ENCODE results near the gene SLC7A6.

Gene SLC7A6

DNA sequence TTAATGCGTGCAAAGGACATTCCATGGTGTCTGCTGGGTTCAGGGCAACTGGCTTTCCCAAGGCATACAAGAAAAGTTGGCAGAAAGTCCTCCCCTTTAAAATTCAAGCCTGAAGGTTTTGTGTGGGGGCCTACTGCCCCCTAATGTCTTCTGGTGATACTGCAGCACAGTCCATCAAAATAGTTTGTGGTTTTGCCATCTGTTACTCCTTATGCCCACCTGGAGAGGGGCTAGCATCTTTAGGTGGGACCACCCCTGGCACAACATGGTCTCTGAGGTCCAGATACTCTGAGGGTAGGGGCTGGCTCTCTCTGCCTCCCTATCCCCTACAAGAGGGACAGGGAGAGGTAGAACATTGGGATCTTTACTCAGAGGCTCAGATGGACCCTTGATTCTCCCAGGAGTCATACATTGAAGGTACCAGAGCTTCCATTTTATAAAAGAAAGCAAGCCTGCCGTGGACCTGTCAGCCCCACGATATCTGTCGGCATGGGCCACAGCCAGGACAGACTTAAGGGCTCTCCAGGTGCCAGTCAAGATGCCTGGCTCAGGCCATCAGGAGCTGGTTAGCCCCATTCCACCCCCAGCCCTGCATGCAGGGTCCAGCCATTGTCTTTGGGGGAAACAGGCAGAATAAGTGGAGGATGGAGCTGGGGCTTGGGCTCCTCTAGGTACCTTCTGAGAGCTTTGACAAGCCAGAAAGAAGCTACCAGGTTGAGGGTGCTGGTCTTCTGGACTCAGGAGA lies 34.7 kb upstream of the SLC7A6 start:
- Histone ChIP-seq H3K36me3 (ENCODE audit: control insufficient read depth in 1 of 2, insufficient read depth in 2 of 2, low read length in 2 of 2) (peaks cover 5 to 12% of the 10 kb centered on the region in 2 donors), H3K9me3 (ENCODE audit: control insufficient read depth in 1 of 2, low read length in 2 of 2) (no peaks in the 10 kb centered on the region), H3K27me3 (ENCODE audit: low read depth, low read length) (no peaks in the 10 kb centered on the region), H3K4me3 (ENCODE audit: low read depth in 1 of 2, low read length in 2 of 2) (no peak overlapping the region), H3K27ac (ENCODE audit: low read length) (no peak overlapping the region), H3K4me1 (ENCODE audit: control insufficient read depth in 1 of 2, insufficient read depth in 2 of 2, low read length in 2 of 2) (peaks cover 0 to 11% of the 10 kb centered on the region in 2 donors)

DNA sequence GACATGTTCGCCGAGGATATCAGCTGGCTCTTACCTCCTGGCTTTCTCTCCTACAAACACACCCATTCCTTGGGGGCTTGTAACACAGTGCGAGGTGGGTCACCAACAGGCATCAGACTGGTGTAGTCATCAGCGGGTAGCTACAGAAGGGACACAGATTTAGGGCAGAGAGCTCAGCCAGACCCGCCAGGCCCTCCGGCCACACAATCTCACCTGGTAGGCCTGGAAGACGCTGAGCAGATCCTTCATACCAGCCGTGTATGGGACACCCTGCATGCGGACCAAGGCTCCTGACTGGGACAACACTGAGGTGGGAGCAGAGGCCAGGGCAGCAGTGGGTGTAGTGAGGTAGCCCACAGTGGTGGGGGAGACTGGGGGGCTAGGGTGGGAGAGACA lies 34.2 kb upstream of the SLC7A6 start:
- no peak overlapping the region for H3K4me3 ChIP-seq (ENCODE audit: low read depth in 1 of 2, low read length in 2 of 2)
- no peak overlapping the region for H3K27ac ChIP-seq (ENCODE audit: low read length)
- H3K9me3 ChIP-seq (ENCODE audit: control insufficient read depth in 1 of 2, low read length in 2 of 2): no peaks in the 10 kb centered on the region
- H3K27me3 ChIP-seq (ENCODE audit: low read depth, low read length): no peaks in the 10 kb centered on the region
- H3K4me1 ChIP-seq (ENCODE audit: control insufficient read depth in 1 of 2, insufficient read depth in 2 of 2, low read length in 2 of 2): peaks cover 0 to 11% of the 10 kb centered on the region in 2 donors
- peaks cover 5 to 12% of the 10 kb centered on the region in 2 donors for H3K36me3 ChIP-seq (ENCODE audit: control insufficient read depth in 1 of 2, insufficient read depth in 2 of 2, low read length in 2 of 2)

DNA sequence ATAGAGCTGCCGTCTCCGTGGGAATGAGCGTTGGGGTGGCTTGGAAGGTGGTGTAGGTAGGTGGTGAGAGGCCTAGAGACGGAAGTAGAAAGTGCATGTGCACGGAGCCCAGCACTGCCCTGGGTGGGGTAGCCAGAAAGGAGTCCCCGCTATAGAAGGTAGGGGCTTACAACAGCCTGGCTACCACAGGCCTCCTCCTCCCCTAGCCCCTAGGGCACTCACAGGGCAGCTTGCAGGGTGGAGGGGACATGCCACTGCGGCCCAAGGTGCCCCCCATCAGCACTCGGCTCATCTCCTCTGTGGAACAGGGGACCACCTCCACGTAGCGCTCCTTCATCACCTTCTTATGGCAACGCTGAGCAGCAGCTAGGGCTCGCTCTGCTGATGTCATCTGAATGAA lies 33.4 kb upstream of the SLC7A6 start:
- Histone ChIP-seq H3K27ac (ENCODE audit: low read length) (no peak overlapping the region), H3K4me3 (ENCODE audit: low read depth in 1 of 2, low read length in 2 of 2) (no peak overlapping the region), H3K36me3 (ENCODE audit: control insufficient read depth in 1 of 2, insufficient read depth in 2 of 2, low read length in 2 of 2) (peaks cover 5 to 12% of the 10 kb centered on the region in 2 donors), H3K27me3 (ENCODE audit: low read depth, low read length) (no peaks in the 10 kb centered on the region), H3K4me1 (ENCODE audit: control insufficient read depth in 1 of 2, insufficient read depth in 2 of 2, low read length in 2 of 2) (peaks cover 0 to 14% of the 10 kb centered on the region in 2 donors), H3K9me3 (ENCODE audit: control insufficient read depth in 1 of 2, low read length in 2 of 2) (no peaks in the 10 kb centered on the region)

DNA sequence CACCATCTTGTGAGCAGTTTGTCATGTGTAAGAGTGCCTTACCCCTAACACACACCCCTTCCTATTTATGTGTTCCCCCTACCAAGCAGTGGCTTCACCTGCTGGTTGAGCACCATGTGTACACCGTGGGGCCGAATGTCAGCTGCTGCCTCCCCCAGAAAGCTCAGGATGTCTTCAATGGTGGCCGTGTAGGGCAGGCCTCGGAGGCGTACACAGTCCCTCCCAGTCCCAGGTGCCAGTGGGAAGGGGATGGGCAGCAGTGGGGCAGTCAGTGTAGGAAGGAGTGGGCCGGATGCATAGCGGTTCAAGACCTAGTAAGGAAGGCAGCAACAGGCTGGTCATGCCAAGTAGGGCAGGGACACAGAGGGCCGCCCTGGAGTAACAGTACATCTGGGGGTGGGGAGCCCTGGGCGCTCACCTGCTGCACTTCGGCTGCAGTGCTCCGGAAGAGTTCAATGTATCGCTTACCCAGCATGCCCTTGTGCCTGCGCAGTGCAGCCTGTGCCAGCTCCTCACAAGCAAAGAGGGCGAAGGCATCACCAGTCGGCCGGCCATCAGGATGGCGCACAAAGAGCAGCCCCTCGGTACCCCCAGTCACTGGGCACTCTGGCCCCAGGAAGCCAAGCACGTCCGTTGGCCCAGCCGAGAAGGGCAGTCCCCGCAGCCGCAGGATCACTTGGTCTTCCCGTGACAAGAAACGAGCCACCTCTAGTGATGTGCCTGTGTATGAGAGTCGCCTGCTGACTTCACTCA lies 32.8 kb upstream of the SLC7A6 start:
- peaks cover 5 to 8% of the 10 kb centered on the region in 2 donors for H3K36me3 ChIP-seq (ENCODE audit: control insufficient read depth in 1 of 2, insufficient read depth in 2 of 2, low read length in 2 of 2)
- peaks cover 3 to 20% of the 10 kb centered on the region in 2 donors for H3K4me1 ChIP-seq (ENCODE audit: control insufficient read depth in 1 of 2, insufficient read depth in 2 of 2, low read length in 2 of 2)
- no peak overlapping the region for H3K27ac ChIP-seq (ENCODE audit: low read length)

DNA sequence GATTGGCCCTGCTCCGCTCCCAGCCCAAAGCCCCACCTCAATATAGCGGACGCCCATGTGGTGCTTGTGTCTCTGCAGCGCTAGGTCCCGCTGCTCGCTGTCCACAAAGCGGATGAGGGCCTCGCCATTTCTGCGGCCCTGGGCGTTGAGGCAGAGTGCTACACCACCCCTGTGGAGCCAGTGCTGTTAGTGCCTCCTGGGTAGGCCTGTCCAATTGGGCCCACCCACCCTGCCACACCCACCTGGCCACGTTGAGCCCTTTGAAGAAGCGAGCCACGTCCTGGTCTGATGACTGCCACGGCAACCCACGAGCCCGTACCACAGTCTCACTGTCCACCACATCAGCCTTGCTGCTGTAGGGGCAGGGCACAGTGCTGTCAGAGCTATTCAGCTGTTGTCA lies 32.0 kb upstream of the SLC7A6 start:
- Histone ChIP-seq H3K27ac (ENCODE audit: low read length) (no peak overlapping the region), H3K4me3 (ENCODE audit: low read depth in 1 of 2, low read length in 2 of 2) (no peak overlapping the region), H3K4me1 (ENCODE audit: control insufficient read depth in 1 of 2, insufficient read depth in 2 of 2, low read length in 2 of 2) (peaks cover 7 to 24% of the 10 kb centered on the region in 2 donors), H3K36me3 (ENCODE audit: control insufficient read depth in 1 of 2, insufficient read depth in 2 of 2, low read length in 2 of 2) (peaks cover 4 to 5% of the 10 kb centered on the region in 2 donors), H3K9me3 (ENCODE audit: control insufficient read depth in 1 of 2, low read length in 2 of 2) (no peaks in the 10 kb centered on the region), H3K27me3 (ENCODE audit: low read depth, low read length) (no peaks in the 10 kb centered on the region)

More for the DNA sequence above, 32.8 kb upstream of the SLC7A6 start:
- Histone ChIP-seq H3K4me3 (ENCODE audit: low read depth in 1 of 2, low read length in 2 of 2) (no peak overlapping the region), H3K27me3 (ENCODE audit: low read depth, low read length) (no peaks in the 10 kb centered on the region), H3K9me3 (ENCODE audit: control insufficient read depth in 1 of 2, low read length in 2 of 2) (no peaks in the 10 kb centered on the region)

DNA sequence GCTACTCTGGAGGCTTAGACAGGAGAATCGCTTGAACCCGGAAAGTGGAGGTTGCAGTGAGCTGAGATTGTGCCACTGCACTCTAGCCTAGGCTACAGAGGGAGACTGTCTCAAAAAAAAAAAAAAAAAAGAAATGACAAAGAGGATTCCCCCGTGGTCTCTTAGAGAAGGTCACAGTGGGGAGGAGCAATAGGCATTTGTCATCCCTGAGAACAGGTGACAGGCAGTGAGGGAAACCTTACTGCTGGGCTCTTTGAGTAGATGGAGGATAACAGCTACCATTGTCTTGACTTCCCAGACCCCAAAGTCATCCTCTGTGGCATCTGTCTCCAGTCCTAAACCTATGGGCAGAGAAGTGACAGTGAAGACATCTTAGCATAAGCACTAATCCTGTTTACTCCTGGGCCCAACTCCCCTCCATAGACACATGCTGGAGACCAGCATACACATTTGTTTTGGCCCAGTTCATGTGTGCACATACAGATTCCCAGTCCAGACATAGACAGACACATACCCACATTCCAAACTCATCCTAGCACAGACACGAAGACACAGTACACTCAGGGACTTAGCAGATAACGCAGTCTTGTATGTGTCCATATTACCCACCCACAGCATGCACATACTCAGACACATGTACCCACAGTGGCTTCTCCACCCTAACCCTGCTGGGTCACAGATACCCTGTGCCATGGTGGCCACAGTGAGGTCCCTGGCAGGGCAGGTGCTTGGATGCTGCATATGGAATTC lies 31.1 kb upstream of the SLC7A6 start:
- Histone ChIP-seq H3K36me3 (ENCODE audit: control insufficient read depth in 1 of 2, insufficient read depth in 2 of 2, low read length in 2 of 2) (peaks cover 0 to 5% of the 10 kb centered on the region in 2 donors), H3K4me1 (ENCODE audit: control insufficient read depth in 1 of 2, insufficient read depth in 2 of 2, low read length in 2 of 2) (peaks cover 7 to 26% of the 10 kb centered on the region in 2 donors), H3K27ac (ENCODE audit: low read length) (no peak overlapping the region), H3K4me3 (ENCODE audit: low read depth in 1 of 2, low read length in 2 of 2) (no peak overlapping the region), H3K27me3 (ENCODE audit: low read depth, low read length) (no peaks in the 10 kb centered on the region), H3K9me3 (ENCODE audit: control insufficient read depth in 1 of 2, low read length in 2 of 2) (no peaks in the 10 kb centered on the region)

DNA sequence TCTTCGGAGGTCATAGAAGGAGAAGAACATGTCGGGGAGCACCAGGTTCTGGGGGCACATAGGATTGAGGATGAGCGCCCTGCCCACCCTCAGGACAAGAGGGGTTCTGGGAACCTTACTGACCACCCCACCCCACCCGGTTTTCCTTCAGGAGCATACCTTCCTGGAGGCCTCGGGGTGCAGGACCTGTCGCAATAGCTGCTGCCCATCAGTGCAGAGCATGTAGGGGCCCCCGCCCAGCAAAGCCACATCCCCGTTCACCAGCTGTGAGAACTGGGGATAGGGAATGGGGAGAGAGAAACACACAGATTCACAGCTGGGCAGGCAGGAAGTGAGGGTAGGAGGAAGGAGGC lies 30.5 kb upstream of the SLC7A6 start:
- Histone ChIP-seq H3K9me3 (ENCODE audit: control insufficient read depth in 1 of 2, low read length in 2 of 2) (no peaks in the 10 kb centered on the region), H3K27me3 (ENCODE audit: low read depth, low read length) (no peaks in the 10 kb centered on the region), H3K4me3 (ENCODE audit: low read depth in 1 of 2, low read length in 2 of 2) (peak overlapping the region in 1 of 2 donors; percentile 42), H3K27ac (ENCODE audit: low read length) (no peak overlapping the region), H3K36me3 (ENCODE audit: control insufficient read depth in 1 of 2, insufficient read depth in 2 of 2, low read length in 2 of 2) (peaks cover 0 to 2% of the 10 kb centered on the region in 2 donors), H3K4me1 (ENCODE audit: control insufficient read depth in 1 of 2, insufficient read depth in 2 of 2, low read length in 2 of 2) (peaks cover 7 to 24% of the 10 kb centered on the region in 2 donors)

DNA sequence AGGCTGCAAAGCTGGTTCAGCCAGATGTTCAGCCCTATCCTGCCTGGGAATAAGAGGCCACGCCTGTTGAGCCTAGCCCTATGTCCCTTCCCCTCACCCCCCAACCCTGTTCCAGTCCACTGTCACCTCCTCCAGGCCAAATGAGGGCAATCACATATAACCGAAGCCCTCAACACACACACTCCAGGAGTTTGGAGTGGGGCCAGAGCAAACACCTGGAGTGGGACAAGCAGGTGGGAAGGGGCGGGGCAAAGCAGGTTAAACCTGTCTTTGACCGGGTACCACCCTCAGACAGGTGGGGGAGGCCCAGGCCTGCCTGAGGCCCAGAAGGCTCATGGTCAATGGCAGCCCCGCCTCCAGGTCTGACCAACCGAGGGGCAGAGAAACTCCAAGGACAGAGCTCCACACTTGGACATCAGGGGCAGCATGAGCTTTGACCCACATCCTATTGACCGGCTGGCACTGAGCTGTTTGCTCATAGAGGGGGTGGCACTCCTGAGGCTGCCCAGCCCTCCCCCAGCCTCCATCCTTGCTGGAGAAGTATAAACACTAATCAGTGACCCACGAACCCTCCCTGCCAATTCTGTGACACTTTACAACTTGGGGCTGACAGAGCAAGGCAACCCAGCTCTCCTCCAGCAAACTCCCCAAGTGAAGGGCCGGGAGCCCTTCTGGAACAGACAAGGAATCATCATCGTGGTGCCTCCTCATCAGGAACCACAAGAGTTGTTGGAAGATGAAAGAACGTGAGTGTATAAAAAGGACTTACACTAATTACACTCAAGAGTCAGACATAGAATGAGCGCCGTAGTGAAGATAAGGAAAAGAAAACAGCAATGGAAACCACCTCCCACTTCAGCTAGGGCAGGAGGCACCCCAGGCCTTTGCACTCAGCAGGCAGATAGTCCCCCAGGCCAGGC lies 29.9 kb upstream of the SLC7A6 start:
- no peaks in the 10 kb centered on the region for H3K36me3 ChIP-seq (ENCODE audit: control insufficient read depth in 1 of 2, insufficient read depth in 2 of 2, low read length in 2 of 2)
- peak overlapping the region in 1 of 2 donors; percentile 42 for H3K4me3 ChIP-seq (ENCODE audit: low read depth in 1 of 2, low read length in 2 of 2)
- no peaks in the 10 kb centered on the region for H3K9me3 ChIP-seq (ENCODE audit: control insufficient read depth in 1 of 2, low read length in 2 of 2)
- peak overlapping the region; percentile 40 for H3K27ac ChIP-seq (ENCODE audit: low read length)
- peaks cover 7 to 20% of the 10 kb centered on the region in 2 donors for H3K4me1 ChIP-seq (ENCODE audit: control insufficient read depth in 1 of 2, insufficient read depth in 2 of 2, low read length in 2 of 2)
- no peaks in the 10 kb centered on the region for H3K27me3 ChIP-seq (ENCODE audit: low read depth, low read length)

DNA sequence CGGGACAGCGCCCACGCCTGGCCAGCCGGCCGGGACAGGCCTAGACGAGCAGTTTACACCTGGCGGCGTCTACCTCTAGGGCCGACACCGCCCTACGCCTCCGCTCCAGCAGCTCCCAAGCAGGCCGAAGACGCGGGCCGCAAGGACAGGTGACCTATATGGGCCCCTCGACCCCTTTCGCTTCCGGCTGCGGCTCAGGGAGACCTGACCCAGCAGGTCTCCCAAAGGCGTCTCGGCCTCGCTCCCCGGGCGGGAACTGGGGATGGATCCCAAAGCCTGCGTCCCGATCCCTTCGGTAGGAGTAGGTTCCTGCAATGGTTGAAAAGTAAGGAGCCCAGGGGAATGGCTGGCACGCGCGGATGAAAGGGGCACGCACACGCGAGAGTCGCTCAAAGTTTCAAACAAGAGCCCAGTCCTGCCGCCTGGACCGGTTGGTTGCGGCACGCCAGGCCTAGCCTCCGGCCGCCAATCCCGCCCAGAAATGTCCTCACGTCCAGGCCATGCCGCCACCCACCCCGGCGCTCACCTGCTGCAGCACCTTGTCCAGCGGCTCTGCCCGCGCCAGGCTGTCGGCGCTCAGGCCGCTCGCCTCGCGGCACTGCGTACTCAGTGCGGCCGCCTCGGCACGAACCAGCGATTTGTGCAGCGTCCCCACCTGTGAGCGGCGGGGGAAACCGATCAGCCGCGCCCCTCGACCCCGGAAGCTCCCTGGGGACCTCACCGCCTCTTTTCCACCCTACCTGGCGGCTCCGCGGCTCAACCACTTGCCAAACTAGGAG lies 29.0 kb upstream of the SLC7A6 start:
- Histone ChIP-seq H3K4me1 (ENCODE audit: control insufficient read depth in 1 of 2, insufficient read depth in 2 of 2, low read length in 2 of 2) (peaks cover 7 to 28% of the 10 kb centered on the region in 2 donors), H3K36me3 (ENCODE audit: control insufficient read depth in 1 of 2, insufficient read depth in 2 of 2, low read length in 2 of 2) (no peaks in the 10 kb centered on the region), H3K4me3 (ENCODE audit: low read depth in 1 of 2, low read length in 2 of 2) (peak overlapping the region in 1 of 2 donors; percentile 68), H3K27me3 (ENCODE audit: low read depth, low read length) (no peaks in the 10 kb centered on the region), H3K27ac (ENCODE audit: low read length) (no peak overlapping the region), H3K9me3 (ENCODE audit: control insufficient read depth in 1 of 2, low read length in 2 of 2) (no peaks in the 10 kb centered on the region)

DNA sequence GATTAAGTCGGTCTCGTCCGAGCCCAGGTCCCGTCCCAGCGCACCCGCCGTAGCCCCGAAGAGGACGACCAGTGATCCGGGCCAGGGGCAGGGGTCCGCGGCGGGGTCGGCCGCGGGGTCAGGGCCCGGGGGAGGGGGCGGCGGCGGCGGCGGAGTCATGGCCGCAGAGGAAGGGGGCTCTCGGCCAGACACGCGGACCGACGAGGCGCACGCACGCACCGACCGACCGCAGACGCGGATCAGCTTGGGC lies 28.5 kb upstream of the SLC7A6 start, which contains the start of gene ESRP2:
Gene ESRP2 (minus strand): TSS at position 241 of the 250 bp plus-strand sequence. CDS start 82 bp downstream, at position 159.
- Histone ChIP-seq H3K27me3 (ENCODE audit: low read depth, low read length) (no peaks in the 10 kb centered on the region), H3K27ac (ENCODE audit: low read length) (peak within 1 kb of the TSS; percentile 75), H3K4me3 (ENCODE audit: low read depth in 1 of 2, low read length in 2 of 2) (peak within 1 kb of the TSS; percentile 35 to 68), H3K9me3 (ENCODE audit: control insufficient read depth in 1 of 2, low read length in 2 of 2) (no peaks in the 10 kb centered on the region), H3K4me1 (ENCODE audit: control insufficient read depth in 1 of 2, insufficient read depth in 2 of 2, low read length in 2 of 2) (peaks cover 7 to 28% of the 10 kb centered on the region in 2 donors), H3K36me3 (ENCODE audit: control insufficient read depth in 1 of 2, insufficient read depth in 2 of 2, low read length in 2 of 2) (no peaks in the 10 kb centered on the region)

Data from muscle layer of duodenum (tissue), 2 donors.